ENCODE data around the gene RPS27A. TPM values are rescaled to one million over a fixed set of nuclear protein-coding genes. Genes with fewer than 3 reads are reported as not detected.

The RPS27A gene
- total RNA-seq, 1 experiment from 2014 or later = 1,330 TPM

DNA sequence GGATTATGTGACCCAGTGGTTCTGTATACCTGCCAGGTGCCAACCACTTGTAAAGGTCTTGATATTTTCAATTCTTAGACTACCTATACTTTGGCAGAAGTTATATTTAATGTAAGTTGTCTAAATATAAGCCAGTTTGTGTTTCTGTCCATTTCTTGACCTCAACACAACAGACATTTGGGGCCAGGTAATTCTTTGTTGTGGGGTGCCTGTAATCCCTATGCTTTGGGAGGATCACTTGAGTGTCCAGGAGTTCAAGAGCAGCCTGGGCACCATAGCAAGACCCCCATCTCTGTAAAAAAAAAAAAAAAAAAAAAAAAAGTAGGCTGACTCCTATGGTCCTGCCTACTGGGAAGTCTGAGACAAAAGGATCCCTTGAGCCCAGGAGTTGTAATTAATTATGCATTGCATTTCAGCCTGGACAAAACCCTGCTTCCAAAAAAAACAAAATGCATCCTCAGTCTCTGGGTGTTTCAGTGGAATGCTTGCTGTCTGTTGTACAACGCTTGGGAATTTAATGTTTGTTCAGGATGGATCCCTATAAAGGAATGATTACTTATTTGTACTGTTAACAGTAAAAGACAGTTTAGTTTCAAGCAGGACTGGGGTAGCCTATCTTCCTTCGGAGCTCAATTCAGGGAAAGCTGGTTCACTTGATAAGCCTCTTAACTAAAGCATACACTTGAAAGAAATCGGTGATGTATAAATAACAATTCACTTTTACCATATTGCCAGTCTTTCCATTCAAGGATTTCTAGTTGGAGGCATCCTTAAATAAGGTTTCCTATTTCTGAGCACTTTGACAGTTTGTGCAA is 3.4 kb downstream of the RPS27A start:
- intact Hi-C loops (cut with micrococcal nuclease) = loop anchor here (10.0 kb wide), 1 partner anchor 279 kb away; the partner anchor contains the start of gene CFAP36

GRCh38 chr2:55236992-55237543 is 4.6 kb downstream of the RPS27A start:
- Histone ChIP-seq H3K79me2 (ENCODE audit: low read length) (peaks cover 39% of the 10 kb centered on the region), H3K9me3 (ENCODE audit: low read length) (no peaks in the 10 kb centered on the region), H3K4me3 (ENCODE audit: low read length) (no peak overlapping the region), H3K27me3 (ENCODE audit: low read length) (no peaks in the 10 kb centered on the region), H3K27ac (ENCODE audit: low read length) (no peak overlapping the region), H3F3A (ENCODE audit: low read length, unreplicated experiment) (peaks cover 11% of the 10 kb centered on the region), H3K4me1 (ENCODE audit: insufficient read depth, low read length) (peaks cover 17% of the 10 kb centered on the region), H3K4me2 (ENCODE audit: low read length) (no peak overlapping the region), H2AFZ (ENCODE audit: low read length) (no peak overlapping the region), H4K20me1 (ENCODE audit: low read length) (peaks cover 35% of the 10 kb centered on the region), H3K9ac (ENCODE audit: low read length) (no peak overlapping the region), H3K9me2 (replicated peaks; ENCODE audit: low read length) (no peaks in the 10 kb centered on the region), H3K36me3 (ENCODE audit: low read depth, low read length) (peaks cover 57% of the 10 kb centered on the region)
- ATAC-seq (no peak), DNase-seq (no peak)
- TF ChIP-seq EZH2 (IDR thresholded peaks at IDR 0.05; ENCODE audit: low read length, unreplicated experiment) (no peak), EZH2phosphoT487 (IDR thresholded peaks at IDR 0.05; ENCODE audit: borderline replicate concordance, low read length) (no peak)
- TF ChIP-seq, protein P1, sequence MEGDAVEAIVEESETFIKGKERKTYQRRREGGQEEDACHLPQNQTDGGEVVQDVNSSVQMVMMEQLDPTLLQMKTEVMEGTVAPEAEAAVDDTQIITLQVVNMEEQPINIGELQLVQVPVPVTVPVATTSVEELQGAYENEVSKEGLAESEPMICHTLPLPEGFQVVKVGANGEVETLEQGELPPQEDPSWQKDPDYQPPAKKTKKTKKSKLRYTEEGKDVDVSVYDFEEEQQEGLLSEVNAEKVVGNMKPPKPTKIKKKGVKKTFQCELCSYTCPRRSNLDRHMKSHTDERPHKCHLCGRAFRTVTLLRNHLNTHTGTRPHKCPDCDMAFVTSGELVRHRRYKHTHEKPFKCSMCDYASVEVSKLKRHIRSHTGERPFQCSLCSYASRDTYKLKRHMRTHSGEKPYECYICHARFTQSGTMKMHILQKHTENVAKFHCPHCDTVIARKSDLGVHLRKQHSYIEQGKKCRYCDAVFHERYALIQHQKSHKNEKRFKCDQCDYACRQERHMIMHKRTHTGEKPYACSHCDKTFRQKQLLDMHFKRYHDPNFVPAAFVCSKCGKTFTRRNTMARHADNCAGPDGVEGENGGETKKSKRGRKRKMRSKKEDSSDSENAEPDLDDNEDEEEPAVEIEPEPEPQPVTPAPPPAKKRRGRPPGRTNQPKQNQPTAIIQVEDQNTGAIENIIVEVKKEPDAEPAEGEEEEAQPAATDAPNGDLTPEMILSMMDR (conservative IDR thresholded peaks at IDR 0.05; ENCODE audit: low read depth, low read length) = no peak
- ChIA-PET POLR2A (ENCODE audit: unreplicated experiment) (no interaction called here), CTCF (no interaction called here)
- no TSS peak for BruUV-seq (replicated peaks)
- intact Hi-C loops (cut with micrococcal nuclease) = loop anchor here (10.0 kb wide), 1 partner anchor 278 kb away; the partner anchor contains the start of gene CFAP36

More for the DNA sequence above, 3.4 kb downstream of the RPS27A start:
- Histone ChIP-seq H3K4me1 (ENCODE audit: insufficient read depth, low read length) (peaks cover 21% of the 10 kb centered on the region), H3K27ac (ENCODE audit: low read length) (no peak overlapping the region), H3F3A (ENCODE audit: low read length, unreplicated experiment) (peaks cover 11% of the 10 kb centered on the region), H3K9me3 (ENCODE audit: low read length) (no peaks in the 10 kb centered on the region), H4K20me1 (ENCODE audit: low read length) (peaks cover 35% of the 10 kb centered on the region), H3K36me3 (ENCODE audit: low read depth, low read length) (peaks cover 56% of the 10 kb centered on the region), H2AFZ (ENCODE audit: low read length) (no peak overlapping the region), H3K27me3 (ENCODE audit: low read length) (no peaks in the 10 kb centered on the region), H3K4me2 (ENCODE audit: low read length) (peak overlapping the region; percentile 100), H3K4me3 (ENCODE audit: low read length) (0 out of 2 replicates have a peak overlapping the region, but pooled peaks have one; percentile 98), H3K79me2 (ENCODE audit: low read length) (peaks cover 50% of the 10 kb centered on the region), H3K9me2 (replicated peaks; ENCODE audit: low read length) (no peaks in the 10 kb centered on the region), H3K9ac (ENCODE audit: low read length) (no peak overlapping the region)
- TF ChIP-seq, protein P1 (conservative IDR thresholded peaks at IDR 0.05; ENCODE audit: low read depth, low read length) = no peak
- TF ChIP-seq EZH2 (IDR thresholded peaks at IDR 0.05; ENCODE audit: low read length, unreplicated experiment) (no peak), EZH2phosphoT487 (IDR thresholded peaks at IDR 0.05; ENCODE audit: borderline replicate concordance, low read length) (no peak)
- ATAC-seq (no peak), DNase-seq (no peak)
- ChIA-PET POLR2A (ENCODE audit: unreplicated experiment) (no interaction called here), CTCF (no interaction called here)
- no TSS peak for BruUV-seq (replicated peaks)
